Activated T-cell treated with anti-CD3 and anti-CD28 coated beads for 4 hours (primary cell): ENCODE data around the gene DNLZ.

Experiments used
- DNase-seq: peaks from one replicate; pipeline ENCODE4 v3.0.0-alpha.2; 2020

Gene DNLZ

DNA sequence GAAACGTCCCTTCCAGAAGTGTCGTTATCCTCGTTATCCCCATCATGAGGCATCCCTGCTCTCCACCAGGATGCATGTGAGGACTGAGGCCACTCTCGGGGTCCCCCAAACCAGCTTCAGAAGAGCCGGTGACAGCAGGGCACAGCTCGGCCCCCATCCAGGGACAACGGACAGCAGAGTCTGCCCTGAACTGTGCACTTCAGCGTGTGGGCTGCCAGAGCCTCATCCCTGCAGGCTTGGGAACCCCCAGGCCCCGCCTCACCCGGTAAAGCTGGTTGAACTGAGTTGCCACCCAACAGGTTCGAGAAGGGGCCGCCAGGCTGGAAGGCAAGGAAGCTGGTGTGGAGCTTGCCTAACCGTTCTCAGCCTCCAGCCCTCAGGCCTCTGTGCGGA, 10.6 kb upstream of the DNLZ start:
- no peak for DNase-seq

DNA sequence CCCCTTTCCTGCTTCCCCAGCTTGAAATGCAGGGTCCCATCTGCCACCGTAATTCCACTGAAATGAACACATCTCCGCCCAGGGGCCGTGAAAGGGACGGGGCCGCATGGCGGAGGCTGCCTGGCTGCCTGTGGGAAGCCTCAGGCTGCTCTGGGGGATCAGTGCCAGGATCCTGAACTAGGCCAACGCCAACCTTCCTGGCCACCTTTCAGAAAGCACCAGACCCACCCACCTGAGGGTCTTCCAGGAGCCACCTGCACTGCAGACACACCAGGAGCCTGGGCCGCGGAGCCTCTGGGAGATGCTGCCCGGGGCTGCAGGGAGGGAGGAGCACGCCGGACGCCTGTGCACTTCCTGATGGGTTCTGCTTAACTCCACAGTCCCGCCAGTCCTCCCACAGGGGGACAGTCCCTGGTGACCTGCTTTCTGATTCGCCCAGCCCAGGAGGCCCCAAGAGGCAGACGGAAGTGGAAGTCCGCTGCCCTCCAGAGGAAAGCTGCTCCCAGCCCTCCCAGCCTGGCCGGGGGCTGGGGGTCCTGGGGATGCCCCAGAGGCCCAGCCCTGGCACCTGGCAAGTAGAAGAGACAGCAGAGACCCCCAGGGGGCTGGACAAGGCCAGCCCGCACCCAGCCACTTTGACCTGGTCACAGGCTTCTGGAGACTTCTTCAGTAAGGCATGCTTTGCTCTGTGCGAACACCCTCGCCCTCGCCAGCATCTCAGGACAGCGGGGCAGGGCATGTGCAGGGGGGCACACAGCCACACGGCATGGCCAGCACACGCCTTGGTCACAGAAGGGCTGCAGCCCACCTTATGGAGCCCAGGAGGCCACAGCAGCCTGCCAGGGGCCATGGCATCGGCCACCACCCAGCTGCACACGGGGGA, 10.0 kb upstream of the DNLZ start, which contains the start of gene CARD9:
Gene CARD9 (minus strand): TSS at position 370 of the 883 bp plus-strand sequence. CDS start 1,591 bp downstream, outside the sequence.
- DNase-seq, result no peak

GRCh38 chr9:136372561-136373299, 9.2 kb upstream of the DNLZ start:
- DNase-seq, result no peak

DNA sequence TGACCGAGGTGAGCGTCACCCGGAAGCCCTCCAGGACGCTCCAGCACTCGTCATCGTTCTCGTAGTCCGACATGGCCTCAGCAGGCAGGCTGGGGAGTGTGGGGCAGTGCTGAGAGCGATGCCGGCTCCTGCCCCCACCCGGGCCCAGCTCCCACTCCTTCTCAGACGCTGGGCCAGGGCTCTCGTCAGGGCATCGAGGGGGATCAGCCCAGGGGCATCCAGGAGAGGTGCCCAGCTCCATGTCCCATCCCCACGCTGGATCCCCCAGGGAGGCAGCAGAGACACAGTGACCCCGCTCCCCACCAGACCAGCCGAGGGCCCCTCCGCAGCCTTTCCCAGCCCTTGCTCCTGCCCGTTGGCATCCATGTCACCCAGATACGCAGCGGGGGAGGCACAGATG, 8.5 kb upstream of the DNLZ start:
- DNase-seq, result no peak

- DNase-seq, result no peak
Observed at GRCh38 chr9:136371533-136371880, 8.0 kb upstream of the DNLZ start.

DNA sequence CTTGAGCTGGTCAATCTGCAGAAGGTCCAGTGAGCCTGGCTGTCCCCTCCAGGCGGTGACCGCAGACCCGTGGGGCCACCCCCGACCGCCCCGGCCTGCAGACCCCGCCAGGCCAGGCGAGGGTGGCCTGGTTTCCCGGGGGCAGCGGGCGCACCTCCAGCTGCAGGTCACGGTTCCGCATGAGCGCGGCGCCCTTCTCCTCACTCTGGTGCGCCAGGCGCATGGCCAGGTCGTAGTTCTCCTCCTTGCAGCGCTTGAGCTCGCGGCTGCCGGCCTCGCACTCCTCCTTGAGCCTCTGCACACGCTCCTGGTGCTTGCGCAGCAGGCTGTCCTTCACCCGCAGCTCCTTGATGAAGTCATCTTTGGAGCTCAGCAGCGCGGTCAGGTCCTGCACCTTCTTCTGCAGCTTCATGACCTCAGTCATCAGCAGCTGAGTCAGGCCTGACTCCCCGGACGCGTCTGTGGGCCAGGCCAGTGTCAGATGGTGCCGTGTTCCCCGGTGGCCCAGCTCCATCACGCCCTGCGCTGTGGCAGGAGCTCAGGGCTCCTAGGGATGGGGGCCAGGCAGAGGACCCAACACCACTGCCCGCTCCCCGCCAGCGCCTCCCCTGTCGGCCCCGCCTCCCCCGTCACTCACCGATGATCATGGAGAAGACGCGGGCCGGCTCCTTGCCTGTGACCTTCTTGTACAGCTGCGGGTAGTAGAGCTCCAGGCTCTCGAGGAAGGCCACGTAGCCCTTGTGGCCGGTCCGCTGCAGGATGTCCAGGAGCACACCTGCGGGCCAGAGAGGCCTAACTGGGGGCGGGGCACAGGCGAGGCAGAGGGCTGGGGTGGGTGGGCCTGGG, 7.4 kb upstream of the DNLZ start:
- no peak for DNase-seq

DNA sequence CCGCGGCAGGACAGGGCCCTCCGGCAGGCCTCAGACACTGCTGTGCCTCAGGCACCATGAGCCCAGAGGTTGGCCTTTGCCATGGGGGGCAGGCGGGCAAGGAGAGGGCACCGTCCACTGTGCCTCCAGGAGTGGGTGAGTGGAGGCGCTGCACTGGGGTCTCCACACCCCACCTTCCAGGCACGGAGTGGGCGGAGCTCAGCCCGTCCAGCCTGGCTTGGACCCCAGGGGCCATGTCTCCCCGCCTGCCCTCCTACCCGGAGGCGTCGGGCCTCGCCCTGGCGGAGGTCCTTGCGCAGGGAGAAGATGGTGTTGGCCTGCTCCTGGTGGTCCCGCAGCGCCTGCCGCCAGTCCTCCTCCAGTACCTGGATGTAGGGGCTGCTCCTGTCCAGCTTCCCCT, 6.5 kb upstream of the DNLZ start:
- DNase-seq, result no peak

DNA sequence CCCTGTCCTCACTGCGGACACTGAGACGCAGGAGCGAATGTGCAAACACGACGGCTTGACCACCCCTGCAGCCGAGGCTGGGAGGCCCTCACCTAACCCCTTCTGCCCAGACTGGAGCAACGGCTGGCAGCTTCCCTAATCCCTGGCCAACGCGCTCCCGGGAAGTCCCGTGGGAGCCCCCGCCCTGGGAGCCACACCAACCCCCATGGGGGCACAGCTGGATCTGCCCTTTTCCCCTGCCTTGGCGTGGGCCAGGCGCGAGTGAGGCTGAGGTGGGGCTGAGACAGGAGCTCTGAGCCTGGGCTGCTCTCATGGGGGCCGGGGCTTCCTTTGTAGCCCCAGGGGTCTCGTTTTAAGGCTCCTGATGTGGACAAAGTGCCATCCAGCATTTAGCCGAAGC, 4.6 kb upstream of the DNLZ start:
- no peak for DNase-seq

- no peak for DNase-seq
Observed at GRCh38 chr9:136367296-136368145, 4.0 kb upstream of the DNLZ start.

DNA sequence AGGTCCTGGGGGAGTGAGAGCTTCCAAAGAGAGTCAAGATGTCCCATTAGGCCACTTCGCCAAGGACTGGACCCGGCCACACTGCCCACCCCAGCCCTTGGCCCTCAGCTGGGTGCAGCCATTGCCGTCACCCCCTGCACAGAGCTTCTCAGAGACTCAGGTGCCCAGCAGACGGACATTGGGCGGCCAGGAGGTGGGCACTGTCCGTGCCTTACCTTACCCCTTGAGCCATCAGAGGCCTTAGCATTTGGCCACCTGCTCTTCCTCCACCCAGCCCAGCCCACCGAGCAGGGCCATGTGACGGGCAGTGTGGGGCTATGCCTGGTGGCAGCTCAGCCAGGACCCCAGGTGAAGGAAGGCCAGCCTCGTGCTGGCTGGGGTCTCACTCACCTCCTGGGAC, 3.3 kb upstream of the DNLZ start:
- no peak for DNase-seq

DNA sequence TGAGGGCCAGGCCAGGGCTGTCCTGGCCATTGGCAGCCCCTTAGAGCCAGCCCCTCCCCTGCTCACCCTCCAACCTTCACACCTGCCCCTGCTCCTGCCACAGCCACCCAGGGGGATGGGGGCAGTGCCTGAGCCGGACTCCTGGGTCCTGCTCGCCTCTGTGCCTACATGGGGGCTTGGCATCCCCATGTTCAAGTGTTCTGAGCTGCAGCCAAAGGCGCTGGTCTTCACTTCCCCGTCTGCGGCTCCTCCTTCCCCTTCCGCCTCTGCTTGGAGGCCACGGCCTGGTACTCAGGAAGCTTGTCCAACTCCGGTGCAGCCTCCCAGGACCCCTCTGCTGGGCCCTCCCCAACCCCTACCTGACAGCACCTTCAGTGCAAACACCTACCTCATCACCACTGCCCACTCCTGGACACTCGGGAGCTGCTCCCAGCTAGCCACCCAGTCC, 2.3 kb upstream of the DNLZ start:
- DNase-seq, result no peak

DNA sequence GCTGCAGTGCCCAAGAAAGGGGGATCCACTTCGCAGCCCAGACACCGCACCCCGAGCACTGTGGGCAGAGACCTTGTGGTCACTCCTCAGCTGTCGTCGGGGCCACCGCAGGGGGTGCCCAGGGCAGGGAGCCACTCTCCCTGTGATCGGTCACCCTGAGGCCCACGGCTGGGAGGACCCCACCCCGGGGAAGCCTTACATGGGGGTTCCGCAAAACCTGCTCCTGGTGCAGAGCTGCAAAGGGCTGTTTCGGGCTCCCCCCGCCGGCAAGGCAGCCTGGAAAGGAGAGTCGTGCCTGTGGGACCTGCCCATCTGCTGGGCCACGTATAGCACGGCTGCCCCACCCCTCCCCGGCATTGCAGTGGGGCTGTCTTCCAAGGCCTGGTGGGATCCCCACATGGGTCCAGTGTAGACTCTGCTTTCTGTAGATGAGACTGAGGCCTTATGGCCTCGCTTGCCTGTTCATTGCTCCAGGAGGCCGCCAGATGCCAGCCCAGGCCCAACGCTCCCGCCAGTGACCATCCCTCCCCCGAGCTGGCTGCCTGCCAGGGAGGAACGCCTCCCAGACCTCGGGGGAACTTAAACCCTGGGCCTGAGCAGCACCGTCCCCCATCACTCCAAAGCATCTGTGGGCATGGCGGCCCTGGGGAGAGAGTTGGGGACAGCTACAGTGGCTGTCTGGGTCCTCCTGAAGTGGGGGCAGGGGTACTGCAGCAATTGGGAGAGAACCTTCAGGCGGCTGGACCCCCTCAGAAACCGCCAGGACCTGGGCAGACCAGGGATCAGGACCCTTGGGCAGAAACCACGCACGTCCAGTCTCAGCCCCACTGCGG, 1.6 kb upstream of the DNLZ start:
- no peak for DNase-seq

GRCh38 chr9:136363949-136364748, 605 bp upstream of the DNLZ start:
- DNase-seq, result no peak

DNA sequence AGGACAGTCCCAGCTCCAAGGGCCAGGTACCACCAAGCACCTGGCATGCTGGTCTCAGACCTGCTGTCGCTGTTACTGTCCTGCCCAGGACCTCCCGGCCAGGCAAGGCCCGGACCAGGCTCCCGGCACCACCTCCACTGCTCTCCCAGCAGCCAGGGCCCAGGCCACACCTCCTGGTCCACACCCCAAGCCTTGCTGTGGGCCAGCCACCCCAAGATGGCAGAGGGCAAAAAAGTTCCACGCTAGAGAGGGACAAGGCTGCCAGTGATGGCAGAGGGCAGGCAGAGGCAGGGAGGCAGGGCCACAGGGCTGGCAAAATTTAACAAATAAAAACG, 1.1 kb downstream of the DNLZ start:
- no peak for DNase-seq

DNA sequence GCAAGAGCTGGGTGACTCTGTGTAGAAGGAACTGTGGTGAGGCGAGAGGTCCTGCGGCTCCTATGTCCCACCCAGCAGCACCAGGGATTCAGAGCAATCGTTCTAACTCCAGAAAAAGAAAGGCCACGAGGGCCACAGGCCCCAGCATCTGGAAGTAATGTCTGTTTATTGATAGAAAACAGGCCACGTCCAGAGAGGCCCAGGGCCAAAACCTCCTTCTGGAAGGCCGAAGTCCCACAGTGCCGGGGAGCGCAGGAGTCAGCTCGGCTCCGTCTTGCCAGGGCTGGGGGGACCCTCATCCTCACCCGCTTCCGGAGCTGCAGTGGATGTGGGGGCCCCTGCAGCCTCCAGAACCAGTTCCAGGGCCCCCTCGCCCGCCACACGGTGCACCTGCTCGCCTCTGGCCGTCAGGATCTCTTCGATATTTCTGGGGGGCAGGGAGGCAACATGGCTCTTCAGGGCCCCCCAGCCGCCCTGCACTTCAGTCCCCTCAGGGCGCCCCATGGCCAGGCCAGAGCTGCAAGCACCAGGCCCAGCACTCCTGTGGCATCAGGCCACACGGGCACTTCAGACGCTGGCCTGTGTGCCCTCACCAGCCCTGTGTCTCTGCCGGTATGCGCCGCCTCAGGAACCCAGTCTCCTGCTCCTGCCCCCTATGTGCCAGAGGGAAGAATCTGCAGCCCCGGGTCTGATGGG, 1.6 kb downstream of the DNLZ start:
- no peak for DNase-seq

- DNase-seq, result no peak
Observed at GRCh38 chr9:136361047-136361753, 2.3 kb downstream of the DNLZ start.

DNA sequence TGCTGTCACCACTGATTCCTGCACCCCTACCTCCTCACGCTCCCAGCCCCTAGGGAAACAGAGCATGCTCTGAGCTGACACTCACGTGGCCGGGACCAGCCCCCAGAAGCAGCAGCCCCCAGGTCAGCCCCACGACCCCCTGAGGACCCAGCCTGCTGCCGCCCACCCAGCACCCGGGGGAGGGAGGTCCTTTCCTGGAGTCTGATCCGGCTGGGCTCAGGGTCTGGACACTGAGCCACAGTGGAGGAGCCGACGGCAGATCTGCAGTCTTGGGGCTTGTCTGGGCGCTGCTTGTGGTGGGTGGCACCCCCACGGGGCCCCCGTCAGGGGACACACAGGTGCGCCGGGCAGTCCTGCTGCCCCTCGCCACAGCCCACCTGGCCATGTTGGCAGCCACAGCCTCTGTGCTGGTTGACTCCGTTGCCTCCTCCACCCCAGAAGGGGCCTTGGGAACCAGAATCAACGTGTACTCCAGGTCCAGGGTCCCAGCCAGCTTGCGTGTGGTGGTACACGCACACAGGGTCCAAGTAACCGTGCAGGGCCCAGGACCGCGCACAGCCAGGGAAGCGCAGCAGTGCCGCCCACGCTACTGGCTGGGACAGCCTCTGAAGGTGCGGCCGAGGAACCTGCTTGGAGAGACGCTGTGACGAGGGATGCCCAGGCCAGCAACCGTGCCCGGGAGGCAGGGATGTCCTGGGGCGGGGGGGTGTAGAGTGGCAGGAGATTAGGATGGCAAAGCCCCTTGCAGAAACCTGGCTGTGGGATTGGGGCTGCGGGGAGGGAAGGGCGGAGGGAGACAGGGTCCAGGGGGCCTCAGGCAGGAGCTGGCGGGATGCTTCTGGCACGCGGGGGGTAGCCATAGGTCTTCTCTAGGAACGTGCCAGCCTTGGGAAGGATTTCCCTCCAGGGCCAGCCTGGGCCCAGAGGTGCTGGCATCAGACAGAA, 3.5 kb downstream of the DNLZ start:
- DNase-seq, result no peak

DNA sequence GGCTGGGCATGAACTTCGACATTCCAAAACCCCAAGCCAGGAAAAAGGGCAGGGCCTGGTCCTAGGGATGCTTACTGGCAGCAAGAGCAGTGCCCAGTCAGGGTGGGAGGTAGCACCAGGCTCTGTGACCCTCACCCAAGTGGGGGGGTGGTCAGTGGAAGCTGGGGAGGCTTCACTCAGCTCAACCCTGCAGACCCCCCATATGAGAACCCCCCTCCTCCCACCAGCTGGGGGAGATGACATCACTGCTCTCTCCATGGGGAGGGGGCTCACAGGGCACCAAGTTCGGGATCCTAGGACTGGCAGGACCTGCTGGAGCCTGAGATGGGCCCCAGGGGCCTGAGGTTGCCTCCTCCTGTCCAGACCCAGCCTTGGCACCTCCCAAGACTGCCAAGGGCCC, 4.7 kb downstream of the DNLZ start:
- no peak for DNase-seq
